NCI-H146 (cell line): ENCODE results near the gene RABEP2.
"Not testable (repeated sequence)": the region's sequence is repeated elsewhere in the genome, so short reads cannot be mapped to it uniquely, and the experiment has no call there.

Experiments used
- DNase-seq: peaks from one replicate; lab custom pipeline; 2025; lab: John Stamatoyannopoulos, UW

Gene RABEP2, protein sequence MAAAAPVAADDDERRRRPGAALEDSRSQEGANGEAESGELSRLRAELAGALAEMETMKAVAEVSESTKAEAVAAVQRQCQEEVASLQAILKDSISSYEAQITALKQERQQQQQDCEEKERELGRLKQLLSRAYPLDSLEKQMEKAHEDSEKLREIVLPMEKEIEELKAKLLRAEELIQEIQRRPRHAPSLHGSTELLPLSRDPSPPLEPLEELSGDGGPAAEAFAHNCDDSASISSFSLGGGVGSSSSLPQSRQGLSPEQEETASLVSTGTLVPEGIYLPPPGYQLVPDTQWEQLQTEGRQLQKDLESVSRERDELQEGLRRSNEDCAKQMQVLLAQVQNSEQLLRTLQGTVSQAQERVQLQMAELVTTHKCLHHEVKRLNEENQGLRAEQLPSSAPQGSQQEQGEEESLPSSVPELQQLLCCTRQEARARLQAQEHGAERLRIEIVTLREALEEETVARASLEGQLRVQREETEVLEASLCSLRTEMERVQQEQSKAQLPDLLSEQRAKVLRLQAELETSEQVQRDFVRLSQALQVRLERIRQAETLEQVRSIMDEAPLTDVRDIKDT

DNA sequence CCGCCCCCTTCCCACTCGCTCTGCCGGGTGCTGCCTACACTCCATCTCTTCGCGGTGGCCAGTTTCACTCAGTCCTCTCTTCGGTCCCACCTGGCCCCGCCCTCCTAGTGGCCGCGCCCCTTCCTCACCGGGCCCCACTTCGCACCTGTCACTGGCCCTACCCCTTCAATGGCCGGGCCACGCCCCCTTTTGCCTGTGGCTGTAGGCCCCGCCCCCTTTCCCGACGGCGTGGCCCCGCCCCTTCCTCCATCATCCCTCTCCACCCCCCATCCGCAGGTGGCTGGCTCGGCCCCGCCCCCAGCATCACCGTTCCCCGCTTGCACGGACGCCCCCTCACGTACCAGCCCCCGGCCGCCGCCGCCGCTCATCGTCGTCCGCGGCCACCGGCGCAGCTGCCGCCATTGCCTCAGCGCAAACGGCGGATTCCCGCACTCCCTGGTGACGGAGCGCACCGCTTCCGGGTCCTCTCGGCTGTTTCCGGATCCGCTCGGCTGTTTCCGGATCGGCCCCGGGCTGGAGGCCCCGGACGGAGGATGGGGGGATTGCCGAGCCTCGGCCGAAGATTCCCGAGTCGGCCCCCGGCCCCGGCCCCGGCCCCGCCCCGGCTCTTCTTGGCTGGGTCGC lies at the start of gene RABEP2:
RABEP2 (minus strand) TSS at position 477 of the 624 bp plus-strand sequence; CDS start at position 402, 75 bp downstream.
- DNase-seq = peak; percentile 99

DNA sequence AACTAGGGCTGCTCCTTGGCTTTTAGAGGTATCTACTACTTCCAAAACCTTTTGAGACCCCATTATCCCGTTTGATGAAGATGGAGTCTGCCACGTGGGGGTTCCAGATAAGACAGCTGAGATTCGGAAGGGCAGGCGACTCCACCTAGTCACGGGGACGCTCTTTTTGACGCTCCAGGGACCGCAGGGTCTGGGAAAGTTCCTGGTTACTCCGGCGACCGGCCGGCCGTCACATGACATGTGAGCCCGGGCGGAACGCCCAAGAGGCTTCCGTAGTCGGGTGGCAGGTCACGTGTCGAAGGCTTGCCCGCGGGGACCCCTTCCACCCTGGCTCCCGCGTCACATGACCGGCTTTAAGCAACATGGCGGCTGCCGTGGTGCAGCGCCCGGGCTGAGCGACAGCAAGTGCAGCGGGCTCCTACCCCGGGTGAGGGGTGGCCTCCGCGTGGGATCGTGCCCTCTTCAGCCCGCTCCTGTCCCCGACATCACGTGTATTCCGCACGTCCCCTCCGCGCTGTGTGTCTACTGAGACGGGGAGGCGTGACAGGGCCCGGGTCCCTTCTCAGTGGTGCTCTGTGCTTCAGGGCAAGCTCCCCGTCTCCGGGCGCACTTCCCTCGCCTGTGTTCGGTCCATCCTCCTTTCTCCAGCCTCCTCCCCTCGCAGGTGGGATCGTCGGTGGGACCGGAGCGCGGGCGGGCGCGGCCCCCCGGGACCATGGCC lies 49.6 kb upstream of the RABEP2 start, which contains the start of gene SPNS1:
SPNS1 (plus strand) TSS at position 342 of the 721 bp plus-strand sequence; CDS start at position 716, 374 bp downstream.
- peak; percentile 98 for DNase-seq

DNA sequence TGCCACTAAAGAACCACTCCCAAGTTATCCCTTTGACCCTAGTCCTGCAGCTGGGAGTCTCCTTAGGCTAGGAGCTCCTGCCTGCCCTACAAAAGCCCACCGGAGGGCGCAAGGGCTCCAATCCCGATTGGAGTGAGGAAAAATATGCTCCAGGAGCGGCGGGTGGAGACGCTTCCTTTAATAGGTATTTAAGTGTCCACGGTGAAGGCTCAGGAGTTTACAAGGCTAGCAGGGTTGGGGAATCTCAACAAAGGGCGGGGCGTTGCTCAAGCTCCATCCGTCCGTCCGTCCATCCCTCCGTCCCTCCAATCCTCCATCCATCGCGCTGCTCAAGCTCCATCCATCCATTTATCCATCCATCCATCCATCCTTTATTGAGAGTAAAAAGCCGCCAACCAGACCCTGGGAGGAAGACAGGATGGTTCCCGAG lies 49.0 kb upstream of the RABEP2 start:
- peak; percentile 81 for DNase-seq

DNA sequence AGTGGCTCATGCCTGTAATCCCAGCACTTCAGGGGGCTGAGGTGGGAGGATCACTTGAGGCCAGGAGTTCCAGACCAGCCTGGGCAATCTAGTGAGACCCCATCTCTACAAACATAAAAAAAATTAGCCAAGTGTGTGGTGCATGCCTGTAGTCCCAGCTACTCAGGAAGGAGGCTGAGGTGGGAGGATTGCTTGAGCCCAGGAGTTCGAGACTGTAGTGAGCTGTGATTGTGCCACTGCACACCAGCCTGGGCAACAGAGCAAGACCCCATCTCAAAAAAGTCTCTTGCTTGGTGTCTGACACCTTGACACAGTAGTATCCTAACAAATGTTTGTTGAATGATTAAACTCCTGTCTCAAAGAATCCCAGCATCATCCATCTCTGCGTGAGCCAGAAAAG lies 44.7 kb upstream of the RABEP2 start:
- not testable (repeated sequence) for DNase-seq

DNA sequence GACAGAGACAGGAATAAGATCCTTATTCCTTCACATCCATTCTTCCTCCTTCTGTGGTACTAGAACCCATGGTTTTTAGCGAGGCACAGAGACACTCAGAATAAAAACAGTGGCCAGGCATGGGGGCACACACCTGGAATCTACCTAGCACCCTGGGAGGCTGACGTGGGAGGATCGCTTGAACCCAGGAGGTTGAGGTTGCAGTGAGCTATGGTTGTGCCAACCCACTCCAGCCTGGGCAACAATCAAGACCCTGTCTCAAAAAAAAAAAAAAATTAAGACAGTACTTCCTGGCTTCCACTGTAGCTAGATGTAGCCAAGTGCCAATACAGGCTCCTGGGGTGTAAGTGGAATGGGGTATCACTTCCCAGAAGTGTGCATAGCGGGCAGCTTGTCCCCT lies 42.1 kb upstream of the RABEP2 start:
- DNase-seq = no peak

DNA sequence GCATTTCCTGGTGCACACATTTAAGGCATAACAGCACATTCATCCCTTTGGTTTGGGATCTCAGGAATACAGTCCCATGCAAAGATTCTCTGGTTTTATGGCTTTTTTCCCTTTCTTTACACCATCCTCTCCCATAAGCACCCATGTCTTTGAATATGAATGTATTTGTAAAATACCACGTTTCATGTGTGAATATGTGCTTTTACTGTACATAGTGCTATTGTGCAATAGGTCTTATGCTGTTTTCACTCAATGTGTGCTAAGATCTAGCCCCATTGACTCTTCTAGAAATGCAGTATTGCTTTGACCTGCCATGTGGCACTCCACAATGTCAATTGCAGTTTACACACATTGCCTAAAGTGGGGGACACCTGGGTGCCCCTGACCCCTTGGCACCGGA lies 39.5 kb upstream of the RABEP2 start:
- DNase-seq = no peak

DNA sequence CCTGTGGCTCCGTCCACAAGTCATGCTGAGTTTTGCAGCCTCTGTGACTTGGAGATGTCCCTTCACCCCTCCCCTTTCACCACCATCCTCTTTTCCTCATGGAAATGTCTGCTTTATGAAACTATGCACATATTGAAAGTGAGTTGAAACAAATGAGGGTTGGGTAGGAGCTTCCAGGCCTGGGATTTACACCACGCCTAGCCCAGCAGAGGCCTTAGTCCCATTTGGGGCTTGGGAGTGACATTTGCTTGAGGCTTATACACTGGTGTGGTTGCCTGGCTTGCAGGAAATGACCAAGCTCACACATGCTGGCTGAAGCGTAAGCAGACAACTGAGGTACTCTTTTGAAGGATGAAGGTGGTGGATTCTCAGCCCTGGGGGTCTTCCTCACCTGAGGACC lies 39.0 kb upstream of the RABEP2 start:
- no peak for DNase-seq

DNA sequence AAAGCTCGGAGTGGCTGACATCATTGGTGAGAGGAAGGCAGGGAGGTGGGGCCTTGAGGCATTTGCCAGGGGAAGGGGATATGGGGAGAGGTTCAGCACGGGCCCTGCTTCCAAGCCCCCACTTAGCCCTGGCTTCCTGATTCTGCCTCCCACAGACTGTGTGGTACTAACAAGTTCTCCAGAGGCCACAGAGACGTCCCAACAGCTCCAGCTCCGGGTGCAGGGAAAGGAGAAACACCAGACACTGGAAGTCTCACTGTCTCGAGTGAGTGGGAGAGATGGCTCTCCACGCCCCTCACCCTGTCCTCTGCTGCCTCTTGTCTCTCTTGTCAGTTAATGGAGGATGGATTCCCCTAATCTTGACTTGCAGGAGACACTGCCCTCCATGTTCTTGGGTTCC lies 33.8 kb upstream of the RABEP2 start:
- DNase-seq = no peak

DNA sequence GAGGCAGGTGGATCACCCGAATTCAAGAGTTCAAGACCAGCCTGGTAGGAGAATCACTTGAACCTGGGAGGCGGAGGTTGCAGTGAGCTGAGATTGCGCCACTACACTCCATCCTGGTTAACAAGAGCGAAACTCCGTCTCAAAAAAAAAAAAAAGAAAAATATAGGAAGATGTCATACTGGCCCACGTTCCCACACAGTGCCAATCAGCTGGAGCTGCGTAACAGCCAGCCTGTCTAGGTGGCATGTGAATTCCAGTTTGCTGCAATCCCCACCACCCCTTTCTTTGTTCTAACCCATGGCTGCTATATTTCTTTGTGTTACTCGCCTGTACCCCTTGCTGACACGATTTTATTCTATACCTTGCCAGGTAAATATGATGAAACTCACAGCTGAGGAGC lies 33.2 kb upstream of the RABEP2 start:
- DNase-seq = no peak

DNA sequence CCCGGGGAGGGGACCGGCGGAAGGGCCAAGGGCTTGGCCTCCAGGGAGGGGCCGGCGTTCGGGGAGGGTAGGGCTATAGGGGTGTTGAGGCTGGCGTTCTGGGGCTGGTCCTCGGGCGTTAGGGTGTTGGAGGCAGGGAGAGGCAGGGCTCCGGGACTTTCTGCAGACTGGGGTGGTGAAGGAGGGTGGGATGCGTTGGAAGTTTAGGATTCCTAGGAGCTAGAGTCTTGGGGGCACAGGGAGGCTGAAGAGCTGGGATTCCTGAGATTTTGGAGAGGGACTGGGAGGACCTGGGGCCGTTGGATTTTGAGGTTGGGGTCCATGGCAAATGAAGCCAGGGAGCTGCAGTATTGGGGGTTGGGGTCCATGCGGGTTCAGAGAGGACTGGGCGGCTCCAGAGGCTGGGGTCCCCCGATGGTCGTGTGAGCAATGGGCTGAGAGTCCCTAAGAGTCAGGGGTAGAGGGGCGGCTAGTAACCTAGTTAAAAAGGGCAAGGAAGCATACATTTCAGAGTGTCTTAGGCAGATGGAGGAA lies 26.4 kb upstream of the RABEP2 start:
- no peak for DNase-seq

DNA sequence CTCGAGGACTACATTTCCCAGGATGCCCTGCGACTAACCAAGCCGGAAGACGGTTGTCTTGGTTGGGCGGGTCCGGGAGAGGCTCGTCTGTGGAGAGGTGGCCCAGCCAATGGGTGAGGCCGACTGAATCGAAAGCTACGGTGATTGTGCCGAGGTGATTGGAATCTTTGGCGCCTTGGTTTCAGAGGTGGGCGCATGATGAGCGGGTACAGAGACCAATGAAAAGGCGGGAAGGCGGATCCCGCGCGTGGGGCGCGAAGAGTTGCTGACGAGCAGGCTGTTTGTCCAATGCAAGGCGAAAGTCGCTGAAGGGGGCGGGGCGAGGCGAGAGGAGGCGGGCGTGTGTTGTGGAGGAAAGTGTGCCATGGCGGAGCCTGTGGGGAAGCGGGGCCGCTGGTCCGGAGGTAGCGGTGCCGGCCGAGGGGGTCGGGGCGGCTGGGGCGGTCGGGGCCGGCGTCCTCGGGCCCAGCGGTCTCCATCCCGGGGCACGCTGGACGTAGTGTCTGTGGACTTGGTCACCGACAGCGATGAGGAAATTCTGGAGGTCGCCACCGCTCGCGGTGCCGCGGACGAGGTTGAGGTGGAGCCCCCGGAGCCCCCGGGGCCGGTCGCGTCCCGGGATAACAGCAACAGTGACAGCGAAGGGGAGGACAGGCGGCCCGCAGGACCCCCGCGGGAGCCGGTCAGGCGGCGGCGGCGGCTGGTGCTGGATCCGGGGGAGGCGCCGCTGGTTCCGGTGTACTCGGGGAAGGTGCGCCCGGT lies 25.8 kb upstream of the RABEP2 start, which contains the start of gene NFATC2IP:
NFATC2IP (plus strand) TSS at position 290 of the 762 bp plus-strand sequence; CDS start at position 365, 75 bp downstream.
- peak; percentile 100 for DNase-seq

DNA sequence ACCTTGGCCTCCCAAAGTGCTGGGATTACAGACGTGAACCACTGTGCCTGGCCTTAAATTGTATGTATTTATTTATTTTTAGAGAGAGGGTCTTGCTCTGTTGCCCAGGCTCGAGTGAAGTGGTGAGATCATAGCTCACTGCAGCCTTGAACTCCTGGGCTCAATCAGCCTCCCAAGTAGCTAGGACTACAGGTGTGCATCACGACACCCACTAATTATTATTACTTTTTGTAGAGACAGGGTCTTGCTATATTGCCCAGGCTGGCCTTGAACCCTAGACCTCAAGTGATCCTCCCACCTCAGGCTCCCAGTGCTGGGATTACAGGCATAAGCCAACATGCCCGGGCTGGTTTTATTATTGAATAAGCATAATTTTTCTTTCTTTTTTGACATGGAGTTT lies 21.6 kb upstream of the RABEP2 start:
- no peak for DNase-seq

DNA sequence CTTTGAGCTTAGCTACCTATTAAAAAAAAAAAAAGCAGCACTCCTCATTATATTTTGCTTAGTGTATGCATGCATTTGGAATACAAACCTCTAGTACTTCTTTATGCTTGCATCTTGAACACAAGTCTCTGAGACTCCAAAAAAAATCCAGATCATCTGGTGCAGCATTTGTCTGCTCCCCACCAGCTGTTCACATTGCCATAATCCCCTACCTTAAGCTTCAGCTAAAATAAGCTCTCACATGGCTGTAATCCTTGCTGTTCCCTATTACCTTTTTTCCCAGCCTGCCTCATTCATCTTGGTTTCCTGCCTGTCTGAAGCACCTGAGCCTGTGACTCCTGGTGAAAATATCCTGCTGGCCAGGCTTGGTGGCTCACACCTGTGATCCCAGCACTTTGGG lies 18.2 kb upstream of the RABEP2 start:
- no peak for DNase-seq

DNA sequence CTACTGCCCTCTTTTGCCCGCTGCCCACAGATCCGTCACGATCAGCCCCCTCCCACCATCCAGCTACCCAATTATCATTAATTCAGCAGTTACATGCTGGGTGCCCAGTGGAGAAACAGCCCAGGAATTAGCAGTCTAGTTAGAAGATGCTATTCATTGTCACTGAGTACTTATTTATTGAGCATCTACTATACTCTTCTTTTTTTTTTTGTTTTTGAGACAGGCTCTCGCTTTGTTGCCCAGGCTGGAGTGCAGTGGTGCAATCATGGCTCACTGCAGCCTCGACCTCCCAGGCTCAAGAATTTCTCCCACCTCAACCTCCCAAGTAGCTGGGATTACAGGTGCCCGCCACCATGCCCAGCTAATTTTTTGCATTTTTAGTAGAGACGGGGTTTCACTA lies 14.8 kb upstream of the RABEP2 start:
- DNase-seq = not testable (repeated sequence)

DNA sequence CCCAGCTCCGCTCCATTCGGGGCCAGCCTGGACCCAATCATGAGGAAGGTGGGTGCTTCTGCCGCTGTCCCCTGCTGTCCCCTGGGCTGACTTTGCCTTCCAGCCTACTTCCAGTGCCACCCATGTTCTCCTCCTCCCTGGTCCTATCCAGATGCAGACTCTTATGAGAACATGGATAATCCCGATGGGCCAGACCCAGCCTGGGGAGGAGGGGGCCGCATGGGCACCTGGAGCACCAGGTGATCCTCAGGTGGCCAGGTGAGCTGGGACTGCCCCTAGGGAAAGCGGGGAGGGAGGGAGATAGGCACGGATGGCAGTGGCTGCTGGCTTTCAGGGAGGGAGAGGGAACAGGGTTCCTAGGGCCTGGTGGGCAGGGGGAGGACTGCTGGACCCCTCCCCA lies 13.7 kb upstream of the RABEP2 start:
- DNase-seq = no peak

DNA sequence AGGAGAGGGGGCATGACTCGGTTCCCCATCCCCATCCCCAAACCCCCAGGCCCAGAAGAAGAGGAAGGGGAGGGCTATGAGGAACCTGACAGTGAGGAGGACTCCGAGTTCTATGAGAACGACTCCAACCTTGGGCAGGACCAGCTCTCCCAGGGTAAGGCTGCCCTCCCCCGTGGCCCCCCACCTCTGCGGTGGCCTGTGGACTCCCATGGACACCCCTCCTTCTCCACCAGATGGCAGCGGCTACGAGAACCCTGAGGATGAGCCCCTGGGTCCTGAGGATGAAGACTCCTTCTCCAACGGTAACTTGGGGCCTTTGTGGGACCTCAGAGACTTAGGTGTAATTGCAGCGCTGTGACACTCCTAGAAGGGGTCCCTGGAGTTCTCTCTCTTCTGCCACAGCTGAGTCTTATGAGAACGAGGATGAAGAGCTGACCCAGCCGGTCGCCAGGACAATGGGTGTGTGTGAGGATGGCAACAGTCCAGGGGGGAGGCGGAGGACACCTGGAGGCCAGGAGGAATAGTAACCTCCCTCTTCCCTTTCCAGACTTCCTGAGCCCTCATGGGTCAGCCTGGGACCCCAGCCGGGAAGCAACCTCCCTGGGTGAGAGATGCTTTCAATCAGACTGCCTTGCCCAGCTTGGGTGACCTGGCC lies 12.3 kb upstream of the RABEP2 start:
- DNase-seq = no peak

DNA sequence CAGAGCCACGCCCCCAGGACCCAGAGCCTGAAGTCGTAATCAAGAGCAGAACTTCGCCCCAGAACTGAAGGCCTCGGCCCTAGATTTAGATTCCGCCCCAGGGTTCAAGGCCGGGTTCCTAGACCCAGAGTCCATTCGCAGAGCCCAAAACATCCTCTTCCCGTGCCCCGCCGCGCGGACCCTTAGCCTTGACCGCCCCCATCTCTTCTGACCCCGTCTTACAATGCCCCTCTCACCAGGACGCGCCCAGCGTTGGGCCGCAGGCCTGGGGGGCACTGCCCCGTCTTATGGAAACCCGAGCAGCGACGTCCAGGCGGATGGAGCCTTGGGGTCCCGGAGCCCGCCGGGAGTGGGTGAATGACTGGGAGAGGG lies 11.7 kb upstream of the RABEP2 start:
- DNase-seq = no peak

DNA sequence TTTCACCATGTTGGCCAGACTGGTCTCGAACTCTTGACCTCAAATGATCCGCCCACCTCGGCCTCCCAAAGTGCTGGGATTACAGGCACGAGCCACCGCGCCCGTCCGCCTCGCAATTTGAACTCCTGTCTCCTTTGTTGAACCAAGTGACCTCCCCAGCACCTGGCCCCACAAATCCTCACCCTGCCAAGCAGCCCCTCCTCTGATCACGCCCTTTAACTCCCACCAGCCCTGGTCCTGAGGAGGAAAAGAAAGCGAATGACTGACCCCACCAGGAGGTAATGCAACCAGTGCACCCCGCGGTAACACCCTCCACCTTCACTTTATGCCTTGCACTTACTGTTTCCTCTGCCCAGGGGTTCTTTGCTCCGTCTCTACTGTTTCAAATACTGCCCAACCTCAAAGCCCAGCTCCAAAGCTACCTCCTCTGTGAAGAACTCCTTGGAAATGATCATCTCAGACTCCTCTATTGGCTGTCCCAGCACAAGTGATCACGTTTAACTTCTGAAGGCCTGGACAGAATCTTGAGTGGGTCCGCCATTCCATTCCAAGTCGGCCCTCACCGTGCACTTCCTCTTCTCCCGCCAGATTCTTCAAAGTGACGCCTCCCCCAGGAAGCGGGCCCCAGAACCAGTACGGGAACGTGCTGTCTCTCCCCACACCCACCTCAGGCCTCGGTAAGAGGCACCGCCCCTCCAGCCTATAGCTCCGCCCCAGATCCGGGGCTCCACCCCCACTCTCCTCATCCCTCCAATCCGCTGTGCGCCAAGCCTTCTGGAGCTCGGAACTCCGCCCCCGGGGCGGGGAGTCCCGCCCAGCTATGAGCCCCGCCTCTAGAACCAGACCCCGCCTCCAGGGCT lies 11.1 kb upstream of the RABEP2 start:
- DNase-seq = peak; percentile 92

DNA sequence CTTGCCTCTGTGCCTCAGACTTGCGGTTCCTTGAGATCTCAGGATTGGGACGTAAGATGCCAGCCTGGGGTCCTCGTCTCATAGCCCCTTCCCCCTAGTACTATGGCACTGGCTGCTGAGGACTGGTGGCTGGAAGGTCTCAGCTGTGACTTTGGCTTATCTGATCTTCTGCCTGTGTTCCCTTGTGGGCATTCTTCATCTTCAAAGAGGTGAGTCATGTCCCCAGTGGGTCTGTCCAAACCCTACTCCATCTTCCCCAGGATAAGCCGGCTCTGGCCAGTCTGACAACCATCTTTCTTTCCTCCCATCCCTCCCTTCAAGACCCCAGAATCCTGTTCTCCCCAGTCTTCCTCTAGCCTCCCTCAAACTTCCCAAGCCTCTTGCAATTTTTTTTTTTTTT lies 10.3 kb upstream of the RABEP2 start:
- DNase-seq = no peak

DNA sequence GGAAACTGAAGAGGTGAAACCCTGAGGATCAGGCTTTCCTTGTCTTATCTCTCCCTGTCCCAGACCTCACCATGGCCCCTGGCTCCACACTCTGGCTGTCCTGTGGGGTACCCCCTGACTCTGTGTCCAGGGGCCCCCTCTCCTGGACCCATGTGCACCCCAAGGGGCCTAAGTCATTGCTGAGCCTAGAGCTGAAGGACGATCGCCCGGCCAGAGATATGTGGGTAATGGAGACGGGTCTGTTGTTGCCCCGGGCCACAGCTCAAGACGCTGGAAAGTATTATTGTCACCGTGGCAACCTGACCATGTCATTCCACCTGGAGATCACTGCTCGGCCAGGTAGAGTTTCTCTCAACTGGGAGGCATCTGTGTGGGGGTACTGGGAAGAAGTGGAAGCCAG lies 8.1 kb upstream of the RABEP2 start:
- DNase-seq = no peak
